Lower leg skin (tissue), 4 donors: ENCODE results near the gene UPK1B. TPM values are rescaled to one million over a fixed set of nuclear protein-coding genes. Genes with fewer than 3 reads are reported as not detected.

ENCODE experiments used
- DNase-seq, 2 donors: peaks; one replicate each; pipeline ENCODE4 v3.0.0-alpha.2; 2019; ENCODE audit warnings: low spot score in 2 of 2
- H3K4me3 ChIP-seq: fragments of 200-600 bp; sonication (generic); 2 replicates; pipeline ENCODE4 v1.5.1; 2017; ENCODE audit warnings: mild to moderate bottlenecking, low read depth; ENCODE audit not compliant: poor library complexity, severe bottlenecking
- CTCF ChIP-seq, 3 donors: fragments of 450-650 bp; IDR thresholded peaks; one replicate each; pipeline ENCODE4 v1.5.1; 2016; ENCODE audit warnings: antibody characterized with exemption in 3 of 3, mild to moderate bottlenecking in 3 of 3, moderate library complexity in 2 of 3
- POLR2A ChIP-seq, 2 donors: fragments of 450-650 bp; IDR thresholded peaks; one replicate each; pipeline ENCODE4 v1.6.1; 2016 to 2017; ENCODE audit warnings: antibody characterized with exemption in 2 of 2, mild to moderate bottlenecking in 1 of 2, moderate library complexity in 1 of 2
- WGBS, 2 donors: methylation state at CpG; one replicate each; pipeline ENCODE4 v1.1.5; 2018; 5-methylcytosine and 5-hydroxymethylcytosine counted together
- intact Hi-C: fragments of 100-400 bp; cut with DNase I; formaldehyde crosslinking; loops from one replicate; pipeline ENCODE4 v1.15.0; 2023; ENCODE audit warnings: low total_unique reads
- total RNA-seq, 4 donors: library from RNA; depleted of rRNA; stranded (reverse); fragments of >200 nt; gene quantifications; one replicate each; pipeline ENCODE4 v1.1.0, GENCODE V29; 2016

The UPK1B gene
- total RNA-seq, 4 donors from 2014 or later = 0.15 to 2.5 (median 1.8) TPM

- intact Hi-C loops = no loop called here
- 82 to 88% methylated on average over 2 of the region's 2 CpGs for WGBS, 2 donors
- H3K4me3 ChIP-seq = no peak overlapping the region
- no peak for DNase-seq
- TF ChIP-seq POLR2A (IDR thresholded peaks at IDR 0.05) (no peak), CTCF (IDR thresholded peaks at IDR 0.05) (no peak)
Observed at GRCh38 chr3:119221779-119222320, 48.5 kb downstream of the UPK1B start.

DNA sequence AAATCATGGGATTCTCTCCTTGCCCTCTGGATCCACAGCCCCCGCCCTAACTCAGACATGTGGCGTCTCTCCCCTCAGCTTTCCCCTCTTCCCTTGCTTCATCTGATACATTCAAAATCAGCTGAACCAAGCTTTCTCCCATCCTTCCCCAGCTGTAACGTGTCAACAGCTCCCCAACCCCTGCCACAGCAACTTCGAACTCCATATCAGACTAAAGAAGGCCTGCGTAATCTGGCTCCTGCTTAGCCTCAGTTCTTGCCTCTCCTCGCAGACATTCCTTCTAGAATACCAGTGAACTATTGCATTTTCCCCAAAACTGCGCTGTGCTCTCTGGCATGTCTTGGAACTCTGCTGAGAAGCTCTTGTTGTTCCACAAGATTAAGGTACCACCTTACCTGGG, 49.0 kb downstream of the UPK1B start:
- intact Hi-C loops = no loop called here
- no peak overlapping the region for H3K4me3 ChIP-seq
- DNase-seq = no peak
- TF ChIP-seq POLR2A (IDR thresholded peaks at IDR 0.05) (no peak), CTCF (IDR thresholded peaks at IDR 0.05) (no peak)
- WGBS, 2 donors = 89 to 92% methylated on average over 7 of the region's 7 CpGs

DNA sequence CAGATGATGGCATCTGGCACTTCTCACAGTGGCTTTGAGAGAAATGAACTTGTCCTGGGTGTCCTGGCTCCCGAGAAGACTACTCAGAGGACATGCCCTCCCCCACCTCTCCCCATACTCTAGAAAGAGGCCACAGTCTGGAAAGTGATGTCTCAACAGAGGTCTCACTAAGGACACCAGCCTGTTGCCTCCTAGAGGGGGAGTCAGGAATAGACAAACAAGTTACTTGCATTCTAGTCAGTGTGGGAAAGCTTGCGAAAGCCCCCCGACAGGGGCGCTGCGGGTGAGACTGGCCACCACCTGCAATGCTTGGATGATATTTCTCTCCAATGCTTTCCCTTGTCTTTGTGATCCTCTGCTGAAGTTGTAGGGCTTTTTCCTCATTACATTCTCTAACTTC, 50.1 kb downstream of the UPK1B start:
- intact Hi-C loops = no loop called here
- no peak for TF ChIP-seq POLR2A (IDR thresholded peaks at IDR 0.05)
- WGBS, 2 donors = 85 to 92% methylated on average over 5 of the region's 5 CpGs
- H3K4me3 ChIP-seq = no peak overlapping the region
- DNase-seq = no peak

- intact Hi-C loops = no loop called here
- WGBS, 2 donors = 78 to 91% methylated on average over 3 of the region's 3 CpGs
- no peak for TF ChIP-seq CTCF (IDR thresholded peaks at IDR 0.05)
- no peak for TF ChIP-seq POLR2A (IDR thresholded peaks at IDR 0.05)
Observed at GRCh38 chr3:119225121-119225520, 51.7 kb downstream of the UPK1B start.

GRCh38 chr3:119227070-119227850, 53.9 kb downstream of the UPK1B start:
- intact Hi-C loops = no loop called here
- TF ChIP-seq POLR2A (IDR thresholded peaks at IDR 0.05) = no peak
- TF ChIP-seq CTCF (IDR thresholded peaks at IDR 0.05) = no peak
- 75 to 76% methylated on average over 6 of the region's 6 CpGs for WGBS, 2 donors
- no peak overlapping the region for H3K4me3 ChIP-seq
- DNase-seq = no peak

More at GRCh38 chr3:119225121-119225520, 51.7 kb downstream of the UPK1B start:
- no peak overlapping the region for H3K4me3 ChIP-seq
- DNase-seq = no peak

GRCh38 chr3:119228373-119229145, 55.2 kb downstream of the UPK1B start:
- 84 to 89% methylated on average over 2 of the region's 2 CpGs for WGBS, 2 donors
- intact Hi-C loops = no loop called here

More at GRCh38 chr3:119228373-119229145, 55.2 kb downstream of the UPK1B start:
- TF ChIP-seq POLR2A (IDR thresholded peaks at IDR 0.05) (no peak), CTCF (IDR thresholded peaks at IDR 0.05) (no peak)
- no peak overlapping the region for H3K4me3 ChIP-seq
- no peak for DNase-seq
